Daoy (cell line): ENCODE results near the gene PPIA. TPM values are rescaled to one million over a fixed set of nuclear protein-coding genes. Genes with fewer than 3 reads are reported as not detected.
"Not testable (repeated sequence)": the region's sequence is repeated elsewhere in the genome, so short reads cannot be mapped to it uniquely, and the experiment has no call there.

Experiments
- DNase-seq: peaks from one replicate; pipeline ENCODE4 v3.0.0-alpha.2; 2015; ENCODE audit warnings: low read depth
- total RNA-seq: library from RNA; depleted of rRNA; stranded (reverse); fragments of >200 nt; shearing (Covaris generic); gene quantifications from 2 replicates; pipeline ENCODE4 v1.2.3, GENCODE V29; 2014; rRNA removed

The PPIA gene
- total RNA-seq, 1 experiment from 2014 or later, result 8,888 TPM

- DNase-seq, result no peak
Measured at GRCh38 chr7:44827567-44827966, 31.1 kb downstream of the PPIA start.

- no peak for DNase-seq
Measured at GRCh38 chr7:44838751-44839150, 42.3 kb downstream of the PPIA start.

GRCh38 chr7:44842675-44843074 lies 46.2 kb downstream of the PPIA start:
- DNase-seq, result not testable (repeated sequence)

DNA sequence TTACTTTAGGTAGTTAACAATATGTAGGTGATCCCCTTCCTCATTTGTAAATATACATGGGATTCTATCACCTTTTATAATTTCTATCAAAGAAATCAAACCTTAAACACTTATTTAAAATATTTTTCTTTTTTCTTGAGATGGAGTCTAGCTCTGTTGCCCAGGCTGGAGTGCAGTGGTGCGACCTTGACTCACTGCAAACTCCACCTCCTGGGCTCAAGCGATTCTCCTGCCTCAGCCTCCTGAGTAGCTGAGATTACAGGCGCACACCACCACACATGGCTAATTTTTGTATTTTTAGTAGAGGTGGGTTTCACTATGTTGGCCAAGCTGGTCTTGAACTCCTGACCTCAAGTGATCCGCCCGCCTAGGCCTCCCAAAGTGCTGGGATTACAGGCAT lies 47.0 kb downstream of the PPIA start:
- not testable (repeated sequence) for DNase-seq

GRCh38 chr7:44845451-44845850 lies 49.0 kb downstream of the PPIA start:
- no peak for DNase-seq

- not testable (repeated sequence) for DNase-seq
Measured at GRCh38 chr7:44846390-44846789, 49.9 kb downstream of the PPIA start.

- no peak for DNase-seq
Measured at GRCh38 chr7:44846816-44847508, 50.5 kb downstream of the PPIA start.

- peak; percentile 95 for DNase-seq
Measured at GRCh38 chr7:44847509-44847919, 51.0 kb downstream of the PPIA start.

DNA sequence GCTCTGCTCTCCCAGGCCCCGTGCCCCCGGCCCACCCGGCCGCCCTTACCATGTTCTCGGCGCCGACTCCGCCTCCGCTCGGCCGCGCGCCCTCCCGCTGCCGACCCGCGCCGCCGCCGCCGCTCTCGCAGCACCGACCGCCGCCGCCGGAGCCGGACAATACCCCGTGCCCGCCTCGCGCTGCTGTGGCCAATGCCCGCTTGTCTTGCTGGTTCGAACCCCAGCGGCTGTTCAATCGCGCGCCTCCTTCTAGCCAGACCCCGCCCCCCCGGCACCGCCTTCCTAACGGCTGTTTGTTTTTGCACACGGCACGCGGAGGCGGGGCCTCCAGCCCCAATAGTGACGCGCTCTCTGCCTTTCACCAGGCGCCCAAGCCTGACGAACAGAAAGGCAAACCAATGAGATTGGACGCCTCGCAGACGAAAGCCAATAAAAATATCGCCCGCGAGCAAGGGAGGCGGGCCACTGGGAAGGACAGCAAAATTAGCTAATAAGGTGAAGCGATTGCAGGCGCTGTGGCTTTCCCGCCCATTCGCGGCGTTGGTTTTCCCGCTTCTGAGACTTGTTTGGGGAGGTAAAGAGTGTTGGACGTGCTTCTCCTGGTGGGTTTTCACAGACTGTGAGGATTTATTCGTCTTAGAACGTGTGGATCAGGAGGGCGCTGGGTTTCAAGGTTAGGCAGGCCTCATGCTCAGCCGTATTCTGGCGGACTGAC lies 51.6 kb downstream of the PPIA start, which contains the start of gene H2AZ2:
H2AZ2 (minus strand) TSS at position 168 of the 715 bp plus-strand sequence; CDS start at position 52, 116 bp downstream.
- peak; percentile 100 for DNase-seq

DNA sequence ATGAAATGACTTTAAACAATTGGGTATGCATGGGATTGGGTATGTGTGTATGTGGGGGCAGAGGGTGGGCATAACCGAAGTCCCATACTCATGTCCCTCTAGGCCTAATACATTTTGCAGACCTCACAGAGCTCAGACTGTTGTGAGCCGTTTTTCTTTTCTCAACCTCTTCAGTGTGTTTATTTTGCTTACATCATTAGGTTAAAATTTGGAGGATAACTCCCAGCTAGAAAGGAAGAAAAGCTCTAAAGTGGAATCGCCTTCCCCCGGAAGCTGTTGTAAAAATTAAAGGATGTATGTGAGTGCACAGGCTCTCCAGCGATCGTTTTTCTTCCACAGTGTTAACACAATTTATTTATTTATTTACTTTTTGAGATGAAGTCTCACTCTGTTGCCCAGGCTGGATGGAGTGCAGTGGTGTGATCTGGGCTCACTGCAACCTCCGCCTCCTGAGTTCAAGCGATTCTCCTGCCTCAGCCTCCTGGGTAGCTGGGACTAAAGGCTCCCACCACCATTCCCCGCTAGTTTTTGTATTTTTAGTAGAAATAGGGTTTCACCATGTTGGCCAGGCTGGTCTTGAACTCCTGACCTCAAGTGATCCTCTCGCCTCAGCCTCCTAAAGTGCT lies 52.9 kb downstream of the PPIA start:
- no peak for DNase-seq

DNA sequence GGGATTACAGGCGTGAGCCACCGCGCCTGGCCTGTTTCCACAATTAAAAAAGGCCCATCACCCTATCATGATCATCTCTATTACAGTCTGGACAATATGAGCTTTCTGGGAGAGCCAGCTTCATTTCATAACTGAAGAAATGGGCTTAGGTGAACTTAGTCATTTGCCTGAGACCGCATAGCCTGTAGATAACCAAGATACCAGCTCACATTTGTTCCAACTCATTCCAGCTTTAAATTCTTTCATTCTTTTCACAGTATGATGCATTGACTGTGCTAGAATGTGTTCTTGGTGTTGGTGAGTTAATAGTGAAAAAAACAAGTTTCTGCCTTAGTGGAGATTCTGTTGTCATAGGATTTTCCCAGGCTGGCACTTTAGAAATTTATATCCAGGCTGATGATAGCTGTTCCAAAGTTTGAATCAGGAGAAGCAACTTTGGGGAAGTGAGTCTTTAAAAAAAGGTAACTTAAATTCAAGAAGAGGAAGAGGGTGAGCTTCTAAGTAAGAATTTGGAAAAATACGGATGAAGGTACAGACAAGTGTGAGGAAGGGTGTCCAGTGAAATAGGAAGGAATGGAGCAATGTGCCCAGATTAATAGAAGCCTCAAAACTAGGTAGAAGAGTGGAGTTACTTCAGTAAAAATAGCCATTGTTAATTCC lies 53.5 kb downstream of the PPIA start:
- peak; percentile 49 for DNase-seq

GRCh38 chr7:44852590-44852989 lies 56.1 kb downstream of the PPIA start:
- DNase-seq, result no peak

Other genes with a start within 250 kb of the PPIA start
- gene DDX56, start 222.8 kb upstream of the PPIA start, total RNA-seq, result 238 and 246 TPM in 2 replicates
- gene TMED4, start 214.4 kb upstream of the PPIA start, total RNA-seq, result 237 and 302 TPM in 2 replicates
- 66.7 and 77.5 TPM in 2 replicates for gene OGDH, start 190.1 kb upstream of the PPIA start, total RNA-seq
- 6.5 and 16.2 TPM in 2 replicates for gene ZMIZ2, start 47.8 kb upstream of the PPIA start, total RNA-seq
- gene H2AZ2, start 51.4 kb downstream of the PPIA start, total RNA-seq, result 591 and 679 TPM in 2 replicates
- gene PURB, start 88.8 kb downstream of the PPIA start, total RNA-seq, result 32.7 and 42.3 TPM in 2 replicates
- gene MYO1G, start 182.3 kb downstream of the PPIA start, total RNA-seq, result 0.06 and 0.34 TPM in 2 replicates
- gene CCM2, start 203.5 kb downstream of the PPIA start, total RNA-seq, result 67.6 and 68.8 TPM in 2 replicates